HEK293T (cell line): Measurements from ENCODE around the gene C14orf180.

ENCODE experiments used
- FOXK2 ChIP-seq: fragments of 450-650 bp; IDR thresholded peaks from 2 replicates; pipeline ENCODE4 v1.6.1; 2016; ENCODE audit warnings: mild to moderate bottlenecking
- FOXM1 ChIP-seq: fragments of 450-650 bp; IDR thresholded peaks from 2 replicates; pipeline ENCODE4 v1.6.1; 2017; ENCODE audit warnings: mild to moderate bottlenecking, borderline replicate concordance
- HDGF ChIP-seq: fragments of 450-650 bp; IDR thresholded peaks from 2 replicates; pipeline ENCODE4 v1.6.1; 2017; ENCODE audit warnings: antibody characterized with exemption, borderline replicate concordance
- NFRKB ChIP-seq: fragments of 450-650 bp; IDR thresholded peaks from 2 replicates; pipeline ENCODE4 v1.6.1; 2016; ENCODE audit warnings: mild to moderate bottlenecking, moderate library complexity
- SP1 ChIP-seq: fragments of 450-650 bp; IDR thresholded peaks from 2 replicates; pipeline ENCODE4 v1.6.1; 2017
- TARDBP ChIP-seq: fragments of 450-650 bp; IDR thresholded peaks from 2 replicates; pipeline ENCODE4 v1.6.1; 2016

- no peak for TF ChIP-seq TARDBP
- TF ChIP-seq SP1, result no peak
- no peak for TF ChIP-seq NFRKB
- no peak for TF ChIP-seq FOXK2
- TF ChIP-seq HDGF, result no peak
- no peak for TF ChIP-seq FOXM1
These were observed 22.5 kb upstream of the C14orf180 start for GRCh38 chr14:104557086-104557485.
